Hindlimb muscle (tissue), 1 donor: Measurements from ENCODE around the gene PLAU. TPM values are rescaled to one million over a fixed set of nuclear protein-coding genes. Genes with fewer than 3 reads are reported as not detected.
"Not testable (repeated sequence)": the region's sequence is repeated elsewhere in the genome, so short reads cannot be mapped to it uniquely, and the experiment has no call there.

Source experiments
- DNase-seq: peaks from one replicate; pipeline ENCODE4 v3.0.0-alpha.2; 2013
- polyA plus RNA-seq: library from polyadenylated mRNA; unstranded; fragments of 120-200 nt; gene quantifications from one replicate; pipeline ENCODE4 v1.2.1, GENCODE V29; 2013; ENCODE audit not compliant: insufficient read length

The PLAU gene
- polyA plus RNA-seq, 1 donor: 32.5 TPM

- no peak for DNase-seq
Measured at GRCh38 chr10:73876971-73877370, 34.0 kb upstream of the PLAU start.

- no peak for DNase-seq
Measured at GRCh38 chr10:73877533-73878160, 33.3 kb upstream of the PLAU start.

- DNase-seq: no peak
Measured at GRCh38 chr10:73878365-73878764, 32.6 kb upstream of the PLAU start.

GRCh38 chr10:73879296-73880173, 31.4 kb upstream of the PLAU start:
- DNase-seq: peak; percentile 75

GRCh38 chr10:73881221-73881919, 29.6 kb upstream of the PLAU start:
- DNase-seq: no peak

DNA sequence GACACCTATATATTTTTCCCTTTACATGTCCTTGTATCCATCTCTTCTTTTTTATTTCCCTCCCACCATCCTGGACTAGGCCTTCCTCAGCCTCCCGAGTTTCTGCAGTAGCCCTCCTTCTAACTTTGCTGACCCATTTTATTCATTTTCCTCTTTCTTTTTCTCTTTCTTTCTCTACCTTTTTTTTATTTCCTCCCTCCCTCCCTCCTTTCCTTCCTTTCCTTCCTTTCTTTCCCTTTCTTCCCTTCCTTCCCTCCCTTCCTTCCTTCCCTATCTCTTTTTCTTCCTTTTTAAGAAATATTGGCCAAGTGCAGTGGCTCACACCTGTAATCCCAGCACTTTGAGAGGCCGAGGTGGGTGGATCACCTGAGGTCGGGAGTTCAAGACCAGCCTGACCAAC, 26.9 kb upstream of the PLAU start:
- DNase-seq: no peak

DNA sequence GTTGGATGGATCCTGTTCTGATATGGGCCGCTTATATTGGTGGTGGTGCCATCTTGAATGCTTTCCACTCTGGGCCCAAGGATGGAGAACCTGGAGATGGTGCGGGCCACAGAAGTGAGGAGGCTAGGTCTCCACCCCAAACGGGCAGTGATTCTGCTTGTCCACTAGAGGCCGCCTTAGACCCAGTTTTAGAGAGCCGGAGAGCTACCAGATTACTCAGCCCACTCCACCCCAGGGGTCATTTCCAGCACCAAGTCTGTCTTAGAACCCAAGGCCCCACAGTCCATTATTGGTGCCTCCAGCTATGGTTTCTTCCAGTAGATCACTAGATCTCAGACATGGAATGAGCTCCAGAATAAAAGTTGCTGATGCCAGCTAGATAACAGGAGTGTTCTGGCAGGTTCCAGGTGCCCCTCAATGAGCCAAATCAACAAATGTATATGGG, 24.8 kb upstream of the PLAU start:
- peak; percentile 83 for DNase-seq

- no peak for DNase-seq
Measured at GRCh38 chr10:73886661-73887293, 24.2 kb upstream of the PLAU start.

GRCh38 chr10:73887294-73888039, 23.5 kb upstream of the PLAU start:
- peak; percentile 74 for DNase-seq

GRCh38 chr10:73888514-73888913, 22.4 kb upstream of the PLAU start:
- DNase-seq: no peak

GRCh38 chr10:73889014-73889413, 21.9 kb upstream of the PLAU start:
- DNase-seq: no peak

DNA sequence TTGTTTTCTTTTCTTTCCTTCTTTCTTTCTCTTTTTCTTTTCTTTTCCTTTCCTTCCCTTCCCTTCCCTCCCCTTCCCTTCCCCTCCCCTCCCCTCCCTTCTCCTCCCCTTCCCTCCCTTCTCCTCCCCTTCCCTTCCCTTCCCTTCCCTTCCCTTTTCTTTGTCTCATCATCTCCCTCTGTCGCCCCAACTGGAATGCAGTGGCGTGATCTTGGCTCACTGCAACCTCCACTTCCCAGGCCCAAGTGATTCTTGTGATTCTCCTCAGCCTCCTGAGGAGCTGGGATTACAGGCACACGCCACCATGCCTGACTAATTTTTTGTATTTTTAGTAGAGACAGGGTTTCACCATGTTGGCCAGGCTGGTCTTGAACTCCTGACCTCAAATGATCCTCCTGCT, 21.5 kb upstream of the PLAU start:
- DNase-seq: not testable (repeated sequence)

DNA sequence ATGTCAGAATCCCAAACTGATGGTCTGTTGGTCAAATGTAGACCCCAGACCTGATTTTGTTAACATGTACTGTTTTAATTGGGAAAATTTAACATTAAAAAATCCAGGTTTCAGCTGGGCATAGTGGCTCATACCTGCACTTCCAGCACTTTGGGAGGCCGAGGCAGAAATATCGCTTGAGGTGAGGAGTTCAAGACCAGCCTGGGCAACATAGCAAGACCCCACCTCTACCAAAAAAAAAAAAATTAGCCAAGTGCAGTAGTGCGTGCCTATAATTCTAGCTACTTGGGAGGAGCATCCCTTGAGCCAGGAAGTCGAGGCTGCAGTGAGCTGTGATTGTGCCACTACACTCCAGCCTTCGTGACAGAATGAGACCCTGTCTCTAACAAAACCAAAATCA, 20.7 kb upstream of the PLAU start:
- no peak for DNase-seq

GRCh38 chr10:73890830-73891229, 20.1 kb upstream of the PLAU start:
- DNase-seq: not testable (repeated sequence)

DNA sequence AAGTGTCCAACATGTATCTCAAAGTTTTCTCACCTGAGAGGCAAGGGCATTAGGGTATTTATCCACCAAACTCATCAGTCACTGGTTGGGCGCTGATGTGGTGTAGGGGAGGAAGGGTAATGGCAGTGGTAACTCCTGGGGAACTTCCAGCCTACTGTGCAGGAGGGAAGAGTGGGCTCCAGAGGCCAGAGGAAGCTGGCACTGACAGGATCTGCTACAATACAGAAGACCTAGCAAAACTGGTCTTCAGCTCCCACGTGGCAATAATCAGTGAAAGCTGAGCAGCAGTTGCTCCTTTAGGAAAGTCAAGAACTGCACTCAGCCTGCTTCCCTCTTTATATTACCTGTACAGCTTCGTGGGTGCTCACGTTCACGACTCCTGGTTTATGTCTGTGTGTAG, 19.4 kb upstream of the PLAU start:
- DNase-seq: no peak

DNA sequence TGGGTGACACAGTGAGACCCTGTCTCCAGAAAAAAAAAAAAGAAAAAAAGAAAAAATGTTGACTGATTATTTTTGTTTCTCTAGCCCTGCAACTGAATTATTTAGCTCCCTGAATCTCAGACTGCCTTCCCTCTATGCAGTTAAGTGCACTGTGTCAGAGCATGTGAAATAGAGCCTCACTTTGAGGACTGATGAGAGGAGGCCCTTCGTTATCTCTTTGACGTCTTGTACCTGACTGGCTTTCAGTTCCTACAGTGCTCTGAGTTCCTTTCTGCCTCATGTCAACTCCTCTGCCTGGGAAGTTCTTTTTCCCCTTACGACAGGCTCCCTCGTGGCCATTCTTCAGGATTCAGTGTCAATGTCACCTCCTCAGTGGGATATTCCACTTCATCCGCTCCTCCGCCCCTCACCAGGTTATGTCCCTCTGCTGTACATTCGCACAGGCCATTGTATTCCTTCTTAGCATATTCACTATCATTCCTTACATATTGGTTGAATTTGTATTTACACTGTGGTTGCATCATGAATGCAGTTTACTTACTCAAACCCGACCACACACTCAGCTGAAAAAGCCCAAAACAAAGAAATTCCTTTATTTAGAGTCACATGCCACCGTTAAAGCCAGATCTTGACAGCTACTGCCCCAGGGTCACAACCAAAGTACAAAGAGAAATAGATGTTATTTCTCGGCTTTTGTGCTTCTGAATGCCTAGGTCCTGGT, 18.5 kb upstream of the PLAU start:
- DNase-seq: no peak

DNA sequence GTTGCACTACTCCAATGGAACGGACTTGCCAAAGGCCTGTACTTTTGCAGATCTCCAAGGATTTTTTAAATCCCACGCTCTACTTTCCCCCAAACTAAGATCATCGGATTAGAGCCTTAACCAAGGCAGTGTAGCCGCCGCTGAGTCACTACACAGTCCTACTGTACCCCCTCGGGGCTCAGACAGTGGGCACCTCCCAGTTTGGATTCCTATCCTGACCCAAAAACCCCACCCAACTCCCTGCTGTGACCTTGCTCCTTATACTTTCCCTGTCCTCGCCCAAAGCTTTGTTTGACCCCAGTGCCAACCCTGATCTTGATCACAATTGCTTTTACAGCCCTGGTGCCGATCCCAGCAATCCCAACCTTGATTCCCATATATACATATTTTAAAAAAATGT, 17.5 kb upstream of the PLAU start:
- no peak for DNase-seq

DNA sequence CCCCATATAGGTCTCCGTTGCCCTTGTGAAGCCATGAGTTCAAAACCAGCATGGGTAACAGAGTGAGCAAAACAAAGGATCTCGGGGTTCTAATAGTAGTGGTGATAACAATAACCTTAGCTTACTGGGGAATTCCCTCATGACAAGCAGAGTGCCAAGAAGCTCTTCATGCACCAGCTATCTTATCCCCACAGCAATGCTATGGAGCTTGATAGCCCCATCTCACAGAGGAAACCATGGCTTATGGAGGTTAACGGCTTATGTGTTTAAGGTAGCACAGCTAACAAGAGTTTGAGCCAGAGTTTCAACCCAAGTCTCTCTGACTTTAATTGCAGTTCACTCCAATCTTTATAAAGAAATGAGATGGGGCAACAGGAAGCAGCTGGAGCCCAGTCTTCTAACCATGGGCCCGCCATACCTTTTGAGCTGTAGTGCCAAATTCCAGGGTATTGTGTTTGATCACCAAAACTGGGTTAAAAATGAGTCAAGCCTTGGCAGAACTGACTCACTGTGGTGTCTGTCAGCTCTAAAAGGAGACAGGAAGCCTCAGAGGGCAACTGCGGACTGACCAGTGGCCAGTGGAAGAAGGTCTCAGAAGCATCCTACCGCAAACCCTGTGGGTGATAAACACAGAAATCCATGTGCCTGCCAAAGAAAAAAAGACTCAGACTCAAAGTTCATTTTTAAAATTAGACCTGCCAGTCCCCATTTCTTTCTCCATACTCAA, 16.5 kb upstream of the PLAU start:
- DNase-seq: no peak

GRCh38 chr10:73895381-73895780, 15.6 kb upstream of the PLAU start:
- not testable (repeated sequence) for DNase-seq

- DNase-seq: no peak
Measured at GRCh38 chr10:73897693-73898092, 13.2 kb upstream of the PLAU start.
